Activated CD4-positive, CD25-positive, alpha-beta regulatory T cell treated with anti-CD3 and anti-CD28 coated beads, Interleukin-2, amount 50 U/mL, for 16 hours (primary cell): ENCODE measurements around the gene SELENOS.

Experiments
- DNase-seq: peaks from one replicate; pipeline ENCODE4 v3.0.0-alpha.2; 2020; ENCODE audit warnings: low read depth, low spot score

SELENOS gene

GRCh38 chr15:101277038-101277822, at the start of gene SELENOS:
SELENOS (minus strand) TSS chr15:101277485; CDS start chr15:101277417, 68 bp downstream.
- DNase-seq = peak; percentile 69

- DNase-seq = no peak
Measured at GRCh38 chr15:101326462-101327146, 49.3 kb upstream of the SELENOS start.

DNA sequence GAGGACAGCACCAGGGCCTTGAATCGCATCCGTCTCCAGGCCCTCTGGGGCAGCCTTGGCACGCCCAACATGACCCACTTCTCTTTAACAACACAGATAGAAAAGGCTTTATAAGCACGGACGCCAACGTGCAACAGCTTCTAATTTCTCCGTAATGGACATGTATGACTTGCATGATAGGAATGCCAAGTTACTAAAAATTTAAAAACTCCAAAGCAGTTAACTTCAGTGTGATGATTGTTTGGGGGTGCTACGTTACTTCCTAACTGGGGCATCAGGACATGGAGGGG, 48.7 kb upstream of the SELENOS start:
- no peak for DNase-seq

DNA sequence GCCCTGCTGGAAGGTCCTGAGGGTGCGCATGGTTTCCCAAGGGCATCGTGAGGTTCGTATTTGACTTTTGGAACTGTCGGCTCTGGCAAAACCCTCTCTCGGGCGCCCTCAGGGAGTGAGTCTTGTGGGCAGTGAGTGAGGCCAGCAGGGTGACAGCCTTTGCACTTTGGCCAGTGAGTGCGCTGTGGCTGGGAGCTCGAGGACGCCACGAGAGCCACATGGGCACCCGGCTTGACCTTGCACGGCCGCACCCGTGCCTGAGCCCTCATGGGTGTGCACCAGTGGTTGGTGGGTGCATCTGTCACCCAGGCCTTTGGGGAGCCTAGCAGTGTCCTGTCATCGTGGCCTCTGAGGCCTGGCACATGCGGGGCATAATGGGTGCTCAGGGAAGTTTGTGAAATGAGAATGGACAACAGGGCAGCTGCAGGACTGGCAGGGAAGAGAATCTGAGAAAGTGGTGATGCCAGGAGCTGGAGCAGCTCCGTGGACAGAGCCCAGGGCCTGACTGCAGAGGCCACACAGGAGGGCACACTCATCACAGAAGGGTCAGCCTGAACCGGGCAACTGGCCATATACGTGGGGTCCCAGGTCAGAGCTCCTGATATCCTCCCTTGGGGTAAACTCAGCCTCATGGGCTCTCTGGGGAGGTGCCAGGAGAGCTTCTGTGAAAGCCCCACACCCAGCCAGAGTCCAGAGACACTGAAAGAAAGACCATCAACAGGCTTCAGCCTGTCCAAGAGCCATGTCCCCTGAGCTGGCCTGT, 48.2 kb upstream of the SELENOS start:
- no peak for DNase-seq

GRCh38 chr15:101324524-101325177, 47.4 kb upstream of the SELENOS start:
- no peak for DNase-seq

DNA sequence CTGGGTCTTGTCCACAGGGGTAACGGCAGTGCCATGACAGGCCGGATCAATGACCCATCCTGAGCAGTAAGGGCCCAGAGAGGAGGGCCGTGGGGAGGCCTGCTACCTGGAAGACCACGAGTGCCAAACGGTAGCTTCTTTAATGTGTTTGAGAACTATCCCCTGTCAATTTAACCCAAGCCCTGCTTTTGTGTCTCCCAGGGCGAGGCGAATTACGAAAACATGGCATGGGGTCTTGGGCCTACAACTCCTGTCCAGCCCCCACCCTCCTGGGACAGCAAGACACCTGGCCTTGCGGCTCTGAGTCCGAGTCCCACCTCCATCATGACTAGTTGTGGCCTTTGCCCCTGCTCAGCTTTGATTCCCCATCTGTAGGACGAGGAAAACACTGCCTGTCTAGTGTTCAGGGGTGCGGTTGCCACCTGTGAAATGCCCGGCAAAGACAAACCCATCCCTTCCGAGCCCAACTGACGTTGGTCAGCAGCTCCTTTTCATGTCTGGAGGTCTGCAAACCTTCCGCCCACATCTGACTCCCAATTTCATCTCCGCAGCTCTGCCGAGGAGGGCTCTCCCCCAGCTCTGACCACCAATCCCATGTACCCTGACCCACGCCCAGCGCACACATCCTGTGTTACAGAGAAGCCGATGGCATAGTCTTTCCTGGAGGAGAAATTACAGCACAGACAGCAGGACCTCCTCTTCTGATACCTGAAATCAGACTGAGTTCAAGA, 46.7 kb upstream of the SELENOS start:
- no peak for DNase-seq

GRCh38 chr15:101322854-101323477, 45.7 kb upstream of the SELENOS start:
- no peak for DNase-seq

DNA sequence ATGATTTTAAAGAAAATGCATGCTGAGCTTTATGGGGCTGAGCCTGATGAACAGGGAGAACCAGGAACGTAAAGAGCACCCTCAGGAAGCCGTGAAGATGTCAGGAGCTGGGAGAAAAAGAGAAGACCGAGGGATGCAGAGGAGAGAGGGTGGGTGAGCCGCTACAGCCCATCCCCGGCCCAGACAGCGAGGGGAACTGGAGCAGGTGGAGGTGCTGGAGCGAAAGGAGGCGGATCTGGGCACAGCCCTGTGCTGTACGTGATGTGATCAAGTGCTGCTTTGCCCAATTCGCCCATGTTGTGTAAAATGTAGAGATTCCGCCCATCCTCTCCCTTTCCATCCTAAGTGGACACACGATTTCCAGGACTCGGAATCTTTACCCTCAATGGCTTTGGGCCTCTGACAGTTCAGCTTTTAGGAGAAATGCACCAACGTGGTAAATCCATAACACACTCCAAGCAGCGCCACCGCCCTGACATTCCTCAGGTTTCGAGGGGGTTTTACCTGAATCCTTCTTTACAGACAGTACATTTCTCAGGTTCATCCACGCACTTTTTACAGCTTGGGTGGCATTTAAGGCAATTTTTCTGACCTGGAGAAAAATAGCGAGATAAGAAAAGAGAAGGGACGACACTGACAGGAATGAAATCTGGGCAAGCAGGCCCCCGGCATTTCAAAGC, 44.9 kb upstream of the SELENOS start:
- DNase-seq = no peak

DNA sequence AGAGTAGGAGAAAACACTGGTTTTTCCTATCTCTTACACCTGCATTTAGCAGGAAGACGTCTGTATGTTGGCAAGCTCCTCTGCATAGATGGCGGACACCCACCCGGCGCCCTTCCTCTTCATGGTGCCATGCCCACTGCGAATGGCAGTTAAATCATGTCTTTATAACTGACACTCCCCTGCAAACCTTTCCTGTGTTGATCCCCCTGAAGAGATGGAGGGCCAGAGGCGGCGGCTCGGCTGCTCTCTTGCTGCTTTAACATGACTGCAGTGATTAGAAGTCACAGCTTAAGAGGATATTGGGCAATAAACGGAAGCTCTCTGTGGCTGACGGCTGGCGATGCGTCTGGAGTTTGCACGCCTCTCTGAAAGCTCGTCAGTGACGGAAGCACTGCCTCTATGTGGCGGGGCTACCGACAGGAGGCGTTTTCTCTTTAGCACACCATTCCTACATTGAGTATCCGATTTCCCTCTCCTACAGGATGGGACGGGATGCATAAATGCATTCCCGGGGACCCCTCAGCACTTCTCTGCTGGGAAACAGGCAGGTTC, 43.3 kb upstream of the SELENOS start:
- peak; percentile 15 for DNase-seq

DNA sequence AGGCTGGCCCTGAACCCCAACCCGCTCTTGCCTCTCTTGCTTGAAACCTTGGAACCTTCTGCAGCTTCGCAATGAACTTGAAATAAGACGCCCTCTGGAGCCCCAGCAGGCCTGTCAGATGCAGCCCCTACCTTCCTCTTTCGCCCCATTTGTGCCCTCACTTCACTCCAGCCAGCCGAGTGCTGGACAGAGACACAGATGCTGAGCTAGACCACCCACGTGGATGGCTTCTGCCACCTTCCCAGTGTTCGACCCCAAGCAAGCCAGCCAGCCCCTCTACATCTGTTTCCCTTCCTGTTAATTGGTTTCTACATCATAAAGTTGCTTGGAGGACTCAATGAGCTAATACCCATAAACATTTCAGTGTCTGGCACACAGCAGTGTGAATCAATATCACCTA, 41.6 kb upstream of the SELENOS start:
- no peak for DNase-seq

GRCh38 chr15:101318147-101318819, 41.0 kb upstream of the SELENOS start:
- no peak for DNase-seq

DNA sequence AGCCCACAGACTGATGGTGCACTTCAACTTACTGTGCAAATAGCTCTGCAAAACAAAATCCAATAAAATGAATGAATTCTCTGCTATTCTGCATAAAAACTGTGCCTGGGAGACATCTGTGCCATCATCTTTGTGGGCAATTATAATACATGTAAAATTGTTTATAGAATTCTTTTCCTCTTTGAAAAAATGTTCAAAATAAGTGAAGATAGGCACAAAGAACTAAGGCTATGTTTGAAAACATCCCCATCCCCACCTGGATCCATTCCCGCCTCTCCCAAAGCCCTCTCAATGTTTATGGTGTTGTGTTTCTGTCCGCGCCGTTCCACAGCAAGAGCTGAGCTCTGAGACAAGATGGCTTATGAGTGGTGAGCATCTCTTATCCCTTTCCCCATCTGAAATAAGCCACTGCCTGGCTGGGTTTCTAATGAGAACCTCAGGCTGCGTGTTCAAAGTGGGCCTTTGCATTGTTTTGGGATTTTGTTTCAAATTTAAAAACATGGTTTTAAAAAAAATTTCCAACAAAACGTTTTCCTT, 40.1 kb upstream of the SELENOS start:
- DNase-seq = no peak

DNA sequence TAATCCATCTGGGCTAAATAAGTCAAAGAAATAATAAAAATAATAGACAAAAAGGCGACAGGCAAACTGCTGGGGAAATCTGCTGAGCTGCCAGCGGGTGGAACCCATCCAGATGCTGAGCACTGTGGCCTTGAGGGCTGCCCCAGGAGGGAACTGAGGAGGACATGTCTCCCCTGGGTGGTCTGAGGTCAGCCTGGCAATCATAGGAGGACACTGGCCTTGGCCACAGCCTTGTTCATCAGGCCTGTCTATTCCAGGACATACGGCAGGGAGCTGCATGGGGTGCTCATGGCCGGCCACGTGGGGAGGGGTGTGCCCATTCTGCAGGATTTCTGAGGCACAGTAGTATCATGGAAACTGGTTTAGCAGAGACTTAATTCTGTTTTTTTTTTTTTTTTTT, 39.2 kb upstream of the SELENOS start:
- DNase-seq = no peak

DNA sequence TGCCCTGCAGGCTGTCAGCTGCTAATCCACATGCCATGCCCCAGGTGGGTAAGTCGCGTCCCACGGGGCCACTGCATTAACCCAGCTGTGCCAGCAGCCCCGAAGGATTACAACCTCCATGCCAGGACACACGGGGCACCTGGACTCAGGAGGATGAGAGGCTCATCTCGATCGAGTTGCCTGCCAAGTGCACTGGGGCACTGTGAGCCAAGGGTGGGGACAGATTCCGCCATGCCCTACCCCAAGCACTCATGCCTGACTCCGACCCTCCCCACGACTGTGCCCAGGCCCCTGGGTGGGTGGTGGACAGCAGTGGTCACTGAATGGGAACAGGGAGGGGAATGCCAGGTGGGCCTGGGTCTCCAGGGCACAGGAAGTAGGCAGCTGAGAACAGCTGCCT, 38.5 kb upstream of the SELENOS start:
- no peak for DNase-seq

DNA sequence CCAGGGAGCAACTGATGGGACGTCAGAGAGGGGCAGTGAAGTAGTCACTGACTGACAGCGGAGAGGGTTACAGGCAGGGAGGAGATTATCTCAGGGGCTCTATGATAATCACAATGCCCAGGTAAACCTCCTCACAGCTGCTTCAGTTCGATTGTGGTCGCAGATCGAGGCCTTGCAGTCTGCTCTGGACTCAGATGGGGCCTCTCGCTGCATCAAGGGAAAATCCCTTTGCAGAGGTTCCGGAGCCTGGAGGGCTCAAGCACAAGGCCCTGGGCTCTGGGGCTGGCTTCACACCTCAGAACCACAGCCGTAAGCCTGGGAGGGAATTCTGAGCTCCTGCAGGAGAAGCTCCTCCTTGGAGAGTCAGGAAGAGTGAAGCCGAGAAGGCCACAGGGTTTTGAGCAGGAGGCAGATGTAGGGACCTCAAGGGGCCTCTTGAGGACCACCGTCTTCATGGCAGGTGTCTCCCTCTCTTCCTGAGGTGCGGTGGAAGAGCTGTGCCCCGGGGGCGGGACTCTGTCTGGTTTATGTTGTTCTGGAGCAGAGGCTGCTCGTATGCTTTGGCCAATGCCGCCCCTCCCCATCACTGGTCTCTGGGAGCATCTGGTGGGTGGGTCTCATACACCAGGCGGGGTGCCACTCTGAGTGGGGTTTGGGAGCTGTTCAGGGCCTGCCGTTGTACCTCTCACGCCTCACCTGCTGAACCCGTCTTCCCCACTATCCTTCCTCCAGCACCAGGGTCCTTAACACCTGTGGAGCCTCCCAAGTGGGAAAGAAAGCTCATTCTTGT, 37.2 kb upstream of the SELENOS start:
- DNase-seq = no peak

- no peak for DNase-seq
Measured at GRCh38 chr15:101313041-101313761, 35.9 kb upstream of the SELENOS start.

DNA sequence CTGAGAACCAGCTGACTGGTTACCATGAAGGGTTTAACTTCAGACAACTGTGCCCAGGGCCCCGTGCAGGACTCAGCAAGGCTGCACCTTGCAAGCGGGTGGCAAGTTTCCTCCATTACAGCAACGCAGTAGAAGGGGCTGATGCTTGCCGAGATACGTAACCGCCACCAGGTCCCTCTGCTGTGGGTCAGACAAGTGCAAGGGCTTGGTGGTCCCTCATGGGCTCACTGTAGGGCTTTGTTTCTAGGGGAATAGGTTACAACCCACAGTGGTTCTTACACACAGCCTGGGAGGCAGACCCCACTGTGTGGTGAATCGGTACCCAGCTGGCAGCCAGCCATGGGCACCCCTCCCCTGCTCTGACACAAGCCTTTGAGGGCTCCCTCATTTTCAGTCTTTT, 33.2 kb upstream of the SELENOS start:
- no peak for DNase-seq

GRCh38 chr15:101310161-101310480, 32.8 kb upstream of the SELENOS start:
- DNase-seq = no peak
